AG04449 (cell line): ENCODE measurements around the gene NTN5.

Experiments
- CTCF ChIA-PET: fragments of 350-600 bp; formaldehyde crosslinking; extraction: SDS; loops from one replicate; lab custom pipeline; 2021; ENCODE audit warnings: antibody characterized with exemption; lab: Yijun Ruan, JAX
- POLR2A ChIA-PET: fragments of 400-600, 350-600 bp; formaldehyde crosslinking; extraction: SDS; loops from one replicate; lab custom pipeline; 2020; ENCODE audit warnings: antibody characterized with exemption, inconsistent platforms; lab: Yijun Ruan, JAX
- DNase-seq: peaks from one replicate; pipeline ENCODE4 v3.0.0-alpha.2; 2010; ENCODE audit warnings: low read depth, low spot score
- H3K4me3 ChIP-seq: 2 replicates; pipeline ENCODE4 v1.5.1; 2011; ENCODE audit warnings: low read depth, mild to moderate bottlenecking, control low read depth, low read length
- TF ChIP-seq, protein P1 (sequence below): IDR thresholded peaks from one replicate; pipeline ENCODE4 v1.5.1; 2011; ENCODE audit warnings: mild to moderate bottlenecking, moderate library complexity, low read length, control low read depth, inconsistent platforms; ENCODE audit not compliant: insufficient read depth; ENCODE audit errors: missing control alignments

Gene NTN5, protein sequence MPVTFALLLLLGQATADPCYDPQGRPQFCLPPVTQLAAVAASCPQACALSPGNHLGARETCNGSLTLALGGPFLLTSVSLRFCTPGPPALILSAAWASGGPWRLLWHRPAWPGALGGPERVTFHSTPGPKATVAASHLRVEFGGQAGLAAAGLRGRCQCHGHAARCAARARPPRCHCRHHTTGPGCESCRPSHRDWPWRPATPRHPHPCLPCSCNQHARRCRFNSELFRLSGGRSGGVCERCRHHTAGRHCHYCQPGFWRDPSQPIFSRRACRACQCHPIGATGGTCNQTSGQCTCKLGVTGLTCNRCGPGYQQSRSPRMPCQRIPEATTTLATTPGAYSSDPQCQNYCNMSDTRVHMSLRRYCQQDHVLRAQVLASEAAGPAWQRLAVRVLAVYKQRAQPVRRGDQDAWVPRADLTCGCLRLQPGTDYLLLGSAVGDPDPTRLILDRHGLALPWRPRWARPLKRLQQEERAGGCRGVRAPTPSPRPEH

DNA sequence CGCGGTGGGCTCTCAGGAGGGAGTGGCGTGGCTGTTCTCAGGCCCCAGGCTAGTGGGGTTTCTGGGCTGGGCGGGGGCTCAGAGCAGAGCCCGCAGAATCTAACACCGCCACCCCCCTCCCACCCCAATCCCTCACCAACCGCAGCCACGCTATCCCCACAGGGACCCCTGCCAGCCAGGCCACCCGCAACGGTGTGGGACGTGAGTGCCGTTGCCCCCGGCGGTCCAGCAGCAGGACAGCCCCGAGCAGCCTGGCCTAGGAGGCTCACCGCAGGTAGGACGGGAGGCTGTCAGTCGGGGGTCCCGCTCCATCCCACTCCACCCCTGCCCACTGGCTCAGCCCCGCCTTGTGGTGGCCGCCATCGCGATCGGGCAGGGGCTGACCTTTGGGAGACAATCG, at the start of gene NTN5:
Gene NTN5, minus strand, starts transcription at position 24 of the 400 bp plus-strand sequence. CDS start 2,031 bp downstream, outside the sequence.
- no peak for DNase-seq
- H3K4me3 ChIP-seq, result no peak within 1 kb of the TSS
- ChIA-PET POLR2A (no interaction called here), CTCF (interaction anchor here (3.2 to 8.5 kb wide), 5 partner anchors 9 to 169 kb away, joined by 24 to 58 read pairs (median 53); partner anchors contain the start of gene CA11)
- TF ChIP-seq, protein P1, sequence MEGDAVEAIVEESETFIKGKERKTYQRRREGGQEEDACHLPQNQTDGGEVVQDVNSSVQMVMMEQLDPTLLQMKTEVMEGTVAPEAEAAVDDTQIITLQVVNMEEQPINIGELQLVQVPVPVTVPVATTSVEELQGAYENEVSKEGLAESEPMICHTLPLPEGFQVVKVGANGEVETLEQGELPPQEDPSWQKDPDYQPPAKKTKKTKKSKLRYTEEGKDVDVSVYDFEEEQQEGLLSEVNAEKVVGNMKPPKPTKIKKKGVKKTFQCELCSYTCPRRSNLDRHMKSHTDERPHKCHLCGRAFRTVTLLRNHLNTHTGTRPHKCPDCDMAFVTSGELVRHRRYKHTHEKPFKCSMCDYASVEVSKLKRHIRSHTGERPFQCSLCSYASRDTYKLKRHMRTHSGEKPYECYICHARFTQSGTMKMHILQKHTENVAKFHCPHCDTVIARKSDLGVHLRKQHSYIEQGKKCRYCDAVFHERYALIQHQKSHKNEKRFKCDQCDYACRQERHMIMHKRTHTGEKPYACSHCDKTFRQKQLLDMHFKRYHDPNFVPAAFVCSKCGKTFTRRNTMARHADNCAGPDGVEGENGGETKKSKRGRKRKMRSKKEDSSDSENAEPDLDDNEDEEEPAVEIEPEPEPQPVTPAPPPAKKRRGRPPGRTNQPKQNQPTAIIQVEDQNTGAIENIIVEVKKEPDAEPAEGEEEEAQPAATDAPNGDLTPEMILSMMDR, result no peak

DNA sequence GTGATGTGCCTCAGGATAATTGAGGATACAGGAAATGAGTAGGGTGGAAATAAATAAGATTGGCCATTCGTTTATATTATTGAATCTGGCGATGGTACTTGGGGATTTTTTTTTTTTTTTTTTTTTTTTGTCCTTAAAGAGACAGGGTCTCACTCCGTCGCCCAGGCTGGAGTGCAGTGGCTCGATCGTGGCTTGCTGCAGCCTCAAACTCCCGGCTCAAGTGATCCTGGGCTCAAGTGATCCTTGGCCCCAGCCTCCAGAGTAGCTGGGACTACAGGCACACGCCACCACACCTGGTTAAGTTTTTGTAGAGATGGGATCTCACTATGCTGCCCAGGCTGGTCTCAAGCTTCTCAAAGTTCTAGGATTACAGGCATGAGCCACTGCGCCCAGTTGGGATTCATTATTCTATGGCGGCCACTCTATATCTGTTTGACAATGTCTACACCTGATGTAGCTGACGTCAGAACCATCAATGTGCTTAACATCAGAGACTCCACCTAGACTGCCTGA, 49.4 kb upstream of the NTN5 start:
- TF ChIP-seq, protein P1, result no peak
- ChIA-PET POLR2A (no interaction called here), CTCF (no interaction called here)
- DNase-seq, result no peak
- H3K4me3 ChIP-seq, result no peak overlapping the region

DNA sequence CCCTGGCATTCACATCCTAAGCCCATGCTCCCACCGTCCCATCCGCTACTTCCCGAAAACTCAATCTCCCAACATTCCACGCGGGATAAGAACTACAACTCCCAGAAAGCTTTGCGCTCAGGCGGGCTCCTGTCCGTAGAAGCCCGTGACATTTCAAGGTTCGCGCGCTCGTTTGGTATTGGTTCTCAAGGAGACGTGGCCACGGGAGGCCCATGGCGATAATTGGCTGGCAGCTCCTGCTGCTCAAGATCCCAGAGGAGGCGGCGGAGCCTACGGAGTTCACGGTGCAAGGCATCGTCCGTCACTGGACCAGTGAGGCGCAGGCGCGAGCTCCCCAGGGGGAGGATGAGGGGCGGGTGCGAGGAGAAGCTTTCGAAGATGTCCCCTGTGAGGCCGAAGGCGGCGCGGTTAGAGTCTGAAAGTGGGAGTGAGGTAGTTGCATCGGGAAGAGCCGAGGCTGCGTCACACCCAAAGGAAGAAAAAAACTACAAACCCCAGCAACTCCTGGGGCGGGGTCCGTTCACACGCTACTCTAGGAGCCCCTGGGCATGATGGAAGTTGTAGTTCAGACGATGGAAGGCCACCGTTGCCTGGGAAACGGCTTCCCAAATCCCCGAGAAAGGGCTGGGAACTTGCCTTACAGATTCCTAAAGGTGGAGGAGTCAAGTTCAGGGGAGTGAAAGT, 47.9 kb upstream of the NTN5 start:
- ChIA-PET POLR2A (interaction anchor here (0.5 to 1.1 kb wide), 4 partner anchors 56 to 154 kb away, joined by 3 read pairs; partner anchors contain the start of gene SPHK2), CTCF (interaction anchor here (0.8 kb wide), 1 partner anchor 46 kb away, joined by 5 read pairs; no protein-coding TSS in a partner anchor)
- DNase-seq, result peak; percentile 93
- TF ChIP-seq, protein P1, result no peak
- H3K4me3 ChIP-seq, result peak overlapping the region; percentile 81

DNA sequence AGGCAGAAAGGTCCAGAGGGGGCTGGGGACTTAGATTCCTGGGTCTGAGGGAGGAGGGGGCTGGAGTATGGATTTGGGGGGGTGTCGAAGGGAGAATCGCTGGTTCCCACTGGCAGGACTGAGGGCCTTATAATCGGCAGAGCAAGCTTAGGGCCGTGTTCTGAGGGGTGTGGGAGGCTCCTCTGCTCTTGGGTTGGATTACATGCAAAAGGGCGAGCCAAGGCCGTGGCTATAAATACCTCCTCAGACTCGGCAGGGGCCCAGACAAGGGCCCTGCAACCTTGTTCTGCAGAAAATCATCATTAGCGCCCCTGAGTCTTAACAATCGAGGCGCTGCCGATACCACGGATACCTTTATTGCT, 47.4 kb upstream of the NTN5 start:
- POLR2A ChIA-PET, result interaction anchor here (0.9 to 1.1 kb wide), 2 partner anchors 97 to 101 kb away, joined by 3 read pairs; partner anchors contain the start of gene SPHK2
- CTCF ChIA-PET, result interaction anchor here (0.8 kb wide), 1 partner anchor 45 kb away, joined by 5 read pairs; no protein-coding TSS in a partner anchor
- DNase-seq, result no peak
- peak overlapping the region; percentile 81 for H3K4me3 ChIP-seq
- TF ChIP-seq, protein P1, result no peak

DNA sequence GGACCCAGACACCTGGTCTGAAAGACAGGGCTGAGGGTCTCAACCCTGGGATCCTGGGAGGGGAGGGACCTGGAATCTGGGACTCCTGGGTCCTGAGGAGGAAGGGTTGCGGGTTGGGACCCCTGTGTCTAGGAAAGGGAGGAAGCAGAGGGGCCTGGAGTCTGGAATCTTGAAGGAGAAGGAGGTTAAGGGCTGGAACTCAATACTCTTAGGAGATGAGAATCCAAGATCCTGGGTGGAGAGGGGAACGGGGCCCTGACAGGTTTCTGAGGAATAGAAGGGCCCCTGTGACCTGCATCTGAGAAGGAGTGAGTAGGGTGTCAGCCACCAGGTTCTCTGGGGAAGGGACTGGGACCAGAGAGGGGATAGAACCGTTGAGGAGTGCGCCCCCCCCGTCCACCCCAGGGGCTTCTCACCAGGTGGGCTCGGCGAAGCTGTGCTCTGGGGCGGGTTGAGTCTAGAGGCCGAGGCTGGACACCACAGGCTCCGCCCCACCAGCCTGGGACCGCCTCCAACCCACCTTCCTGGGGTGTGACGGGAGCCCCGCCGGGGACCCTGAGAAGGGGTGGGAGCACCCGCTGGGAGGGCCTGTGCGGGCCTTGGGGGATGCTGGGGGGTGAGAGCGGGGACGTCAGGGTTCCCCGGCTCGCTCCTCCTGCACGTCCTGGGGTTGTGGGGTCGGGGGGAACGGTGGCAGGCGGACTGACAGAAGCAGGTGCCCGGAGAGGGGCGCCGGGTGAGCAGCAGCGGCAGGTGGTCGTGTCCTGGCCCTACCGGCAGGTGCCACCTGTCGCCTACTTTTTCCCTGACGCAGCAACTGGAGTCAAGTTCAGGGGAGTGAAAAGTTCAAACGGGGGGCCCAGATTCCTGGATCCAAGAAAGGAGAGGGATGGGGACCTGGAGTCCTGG, 46.7 kb upstream of the NTN5 start, which contains the start of gene MAMSTR:
Gene MAMSTR, minus strand, starts transcription at position 463 of the 909 bp plus-strand sequence. CDS start 694 bp downstream, outside the sequence.
- TF ChIP-seq, protein P1, result no peak
- POLR2A ChIA-PET, result no interaction called here
- no peak for DNase-seq
- CTCF ChIA-PET, result no interaction called here
- H3K4me3 ChIP-seq, result peak within 1 kb of the TSS; percentile 81
